Prostate gland (tissue), 2 donors: ENCODE results near the gene TESK2.
"Not testable (repeated sequence)": the region's sequence is repeated elsewhere in the genome, so short reads cannot be mapped to it uniquely, and the experiment has no call there.

Experiments used
- POLR2A ChIP-seq: fragments of 450-650 bp; IDR thresholded peaks from one replicate; pipeline ENCODE4 v1.6.1; 2016; ENCODE audit warnings: antibody characterized with exemption, mild to moderate bottlenecking
- POLR2AphosphoS5 ChIP-seq: sonication (generic); formaldehyde crosslinking; IDR thresholded peaks from one replicate; pipeline ENCODE4 v1.6.1; 2017; ENCODE audit warnings: antibody characterized with exemption
- TF ChIP-seq, protein P1 (sequence below), 4 experiments: fragments of 200-600 bp in 2 of 4; fragments of 450-650 bp in 2 of 4; sonication (generic) in 2 of 4; IDR thresholded peaks; 1 replicate in 3 of 4; 2 replicates in 1 of 4; pipeline ENCODE4 v1.5.1; 2016 to 2019; ENCODE audit warnings: antibody characterized with exemption in 4 of 4, mild to moderate bottlenecking in 2 of 4, moderate library complexity in 2 of 4

DNA sequence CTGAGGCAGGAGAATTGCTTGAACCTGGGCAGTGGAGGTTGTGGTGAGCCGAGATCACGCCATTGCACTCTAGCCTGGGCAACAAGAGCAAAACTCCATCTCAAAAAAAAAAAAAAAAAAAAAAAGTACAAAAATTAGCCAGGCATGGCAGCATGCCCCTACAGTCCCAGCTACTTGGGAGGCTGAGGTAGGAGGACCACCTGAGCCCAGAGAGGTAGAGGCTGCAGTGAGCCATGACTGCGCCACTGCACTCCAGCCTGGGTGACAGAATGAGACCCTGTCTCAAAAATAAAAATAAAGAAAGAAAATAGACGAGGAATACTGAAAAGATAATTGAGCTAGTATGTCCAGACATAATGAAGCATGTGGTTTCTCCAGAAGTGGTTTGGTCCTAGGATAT, 27.4 kb upstream of the TESK2 start:
- TF ChIP-seq, protein P1, sequence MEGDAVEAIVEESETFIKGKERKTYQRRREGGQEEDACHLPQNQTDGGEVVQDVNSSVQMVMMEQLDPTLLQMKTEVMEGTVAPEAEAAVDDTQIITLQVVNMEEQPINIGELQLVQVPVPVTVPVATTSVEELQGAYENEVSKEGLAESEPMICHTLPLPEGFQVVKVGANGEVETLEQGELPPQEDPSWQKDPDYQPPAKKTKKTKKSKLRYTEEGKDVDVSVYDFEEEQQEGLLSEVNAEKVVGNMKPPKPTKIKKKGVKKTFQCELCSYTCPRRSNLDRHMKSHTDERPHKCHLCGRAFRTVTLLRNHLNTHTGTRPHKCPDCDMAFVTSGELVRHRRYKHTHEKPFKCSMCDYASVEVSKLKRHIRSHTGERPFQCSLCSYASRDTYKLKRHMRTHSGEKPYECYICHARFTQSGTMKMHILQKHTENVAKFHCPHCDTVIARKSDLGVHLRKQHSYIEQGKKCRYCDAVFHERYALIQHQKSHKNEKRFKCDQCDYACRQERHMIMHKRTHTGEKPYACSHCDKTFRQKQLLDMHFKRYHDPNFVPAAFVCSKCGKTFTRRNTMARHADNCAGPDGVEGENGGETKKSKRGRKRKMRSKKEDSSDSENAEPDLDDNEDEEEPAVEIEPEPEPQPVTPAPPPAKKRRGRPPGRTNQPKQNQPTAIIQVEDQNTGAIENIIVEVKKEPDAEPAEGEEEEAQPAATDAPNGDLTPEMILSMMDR (IDR thresholded peaks at IDR 0.05) = not testable (repeated sequence)
- not testable (repeated sequence) for TF ChIP-seq POLR2A, POLR2AphosphoS5
